Stimulated activated CD4-positive, alpha-beta T cell treated with anti-CD3 and anti-CD28 coated beads, Interleukin-12 subunit alpha, Interleukin-12 subunit beta, amount 100 ng/mL, for 4 hours (primary cell): Measurements from ENCODE around the gene PLAAT4.
"Not testable (repeated sequence)": the region's sequence is repeated elsewhere in the genome, so short reads cannot be mapped to it uniquely, and the experiment has no call there.

ENCODE experiments used
- DNase-seq: peaks from one replicate; pipeline ENCODE4 v3.0.0-alpha.2; 2020

The PLAAT4 gene

DNA sequence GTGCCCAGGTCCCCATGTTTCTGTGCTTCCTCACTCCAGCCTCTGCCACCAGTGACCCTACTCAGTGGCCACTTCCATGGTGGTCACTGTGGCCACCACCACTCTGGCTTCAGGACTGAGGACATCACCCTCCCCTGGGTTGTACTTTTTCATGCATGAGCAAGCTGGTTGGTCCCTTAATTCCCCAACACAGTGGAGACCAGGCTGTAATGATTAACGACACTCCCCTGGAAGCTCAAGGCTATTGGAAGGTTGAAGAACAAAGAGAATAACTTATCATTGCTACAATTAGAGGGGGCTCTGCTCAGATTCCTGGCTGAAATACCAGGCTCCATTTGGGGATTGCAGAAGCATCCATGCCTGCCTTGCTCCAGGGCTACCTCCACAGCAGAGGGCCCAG lies 10.5 kb downstream of the PLAAT4 start:
- no peak for DNase-seq

DNA sequence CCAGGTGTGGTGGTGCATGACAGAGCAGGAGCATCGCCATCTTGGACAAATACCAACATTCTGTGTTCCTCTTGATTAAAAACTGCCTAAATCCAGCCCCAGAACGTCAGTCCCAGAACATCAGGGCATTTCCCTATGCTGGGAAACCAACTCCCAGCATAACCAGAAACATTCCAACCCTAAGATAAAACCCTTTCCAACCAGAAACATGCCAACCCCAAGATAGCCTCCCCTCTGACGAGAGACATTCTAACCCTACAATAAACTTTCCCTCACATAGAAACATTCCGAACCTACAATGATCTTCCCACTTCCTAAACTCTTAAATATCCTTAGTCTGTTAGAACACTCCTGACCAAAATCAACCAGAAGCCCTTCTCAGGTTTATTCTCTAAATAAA lies 11.6 kb downstream of the PLAAT4 start:
- DNase-seq, result no peak

DNA sequence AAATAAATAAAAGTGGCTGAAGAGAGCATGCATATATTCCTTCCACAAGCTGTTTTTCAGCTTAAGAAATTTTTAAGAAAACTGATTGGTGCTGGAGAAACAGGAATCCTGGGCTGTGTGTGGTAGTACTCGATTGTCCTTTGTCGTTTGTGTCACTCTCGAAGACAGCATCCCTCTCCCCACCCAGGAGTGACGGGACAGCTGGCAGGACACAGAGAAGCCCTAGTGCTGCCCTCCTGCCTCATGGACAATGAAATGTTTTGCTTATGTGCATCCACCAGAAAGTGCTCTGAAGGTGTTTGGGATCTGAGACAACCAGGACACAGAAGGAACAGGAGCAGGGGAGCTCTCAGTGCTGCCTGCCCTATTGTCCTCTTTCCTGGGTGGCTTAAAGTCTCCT lies 12.8 kb downstream of the PLAAT4 start:
- DNase-seq, result no peak

DNA sequence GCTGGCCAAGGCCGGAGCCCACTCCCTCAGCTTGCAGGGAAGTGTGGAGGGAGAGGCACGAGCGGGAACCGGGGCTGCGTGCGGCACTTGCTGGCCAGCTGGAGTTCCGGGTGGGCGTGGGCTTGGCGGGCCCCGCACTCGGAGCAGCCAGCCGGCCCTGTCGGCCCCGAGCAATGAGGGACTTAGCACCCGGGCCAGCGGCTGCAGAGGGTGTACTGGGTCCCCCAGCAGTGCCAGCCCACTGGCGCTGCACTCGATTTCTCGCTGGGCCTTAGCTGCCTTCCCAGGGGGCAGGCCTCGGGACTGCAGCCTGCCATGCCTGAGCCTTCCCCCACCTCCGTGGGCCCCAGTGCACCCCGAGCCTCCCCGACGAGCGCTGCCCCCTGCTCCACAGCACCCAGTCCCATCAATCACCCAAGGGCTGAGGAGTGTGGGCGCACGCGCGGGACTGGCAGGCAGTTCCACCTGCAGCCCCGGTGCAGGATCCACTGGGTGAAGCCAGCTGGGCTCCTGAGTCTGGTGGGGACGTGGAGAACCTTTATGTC lies 13.6 kb downstream of the PLAAT4 start:
- not testable (repeated sequence) for DNase-seq

DNA sequence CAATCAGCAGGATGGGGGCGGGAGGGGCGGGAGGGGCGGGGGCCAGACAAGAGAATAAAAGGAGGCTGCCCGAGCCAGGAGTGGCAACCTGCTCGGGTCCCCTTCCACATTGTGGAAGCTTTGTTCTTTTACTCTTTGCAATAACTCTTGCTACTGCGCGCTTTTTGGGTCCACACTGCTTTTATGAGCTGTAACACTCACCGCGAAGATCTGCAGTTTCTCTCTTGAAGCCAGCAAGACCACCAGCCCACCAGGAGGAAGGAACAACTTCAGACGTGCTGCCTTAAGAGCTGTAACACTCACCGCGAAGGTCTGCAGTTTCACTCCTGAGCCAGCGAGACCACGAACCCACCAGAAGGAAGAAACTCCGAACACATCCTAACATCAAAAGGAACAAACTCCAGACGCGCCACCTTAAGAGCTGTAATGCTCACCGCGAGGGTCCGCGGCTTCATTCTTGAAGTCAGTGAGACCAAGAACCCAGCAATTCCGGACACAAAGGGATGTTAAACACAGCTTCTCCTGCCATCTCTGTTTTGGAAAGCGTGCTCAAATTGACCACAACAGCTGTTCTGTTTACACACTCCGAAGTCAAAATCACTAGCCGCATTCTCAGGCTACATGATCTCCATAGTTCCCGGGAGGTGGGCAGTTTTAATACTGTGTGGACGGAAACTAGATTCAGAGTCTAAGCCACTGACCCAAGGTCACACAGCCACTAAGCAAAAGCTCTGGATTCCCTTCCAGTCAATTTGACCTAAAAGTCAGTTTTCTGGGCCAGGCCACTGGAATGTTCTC lies 14.7 kb downstream of the PLAAT4 start:
- DNase-seq, result no peak

DNA sequence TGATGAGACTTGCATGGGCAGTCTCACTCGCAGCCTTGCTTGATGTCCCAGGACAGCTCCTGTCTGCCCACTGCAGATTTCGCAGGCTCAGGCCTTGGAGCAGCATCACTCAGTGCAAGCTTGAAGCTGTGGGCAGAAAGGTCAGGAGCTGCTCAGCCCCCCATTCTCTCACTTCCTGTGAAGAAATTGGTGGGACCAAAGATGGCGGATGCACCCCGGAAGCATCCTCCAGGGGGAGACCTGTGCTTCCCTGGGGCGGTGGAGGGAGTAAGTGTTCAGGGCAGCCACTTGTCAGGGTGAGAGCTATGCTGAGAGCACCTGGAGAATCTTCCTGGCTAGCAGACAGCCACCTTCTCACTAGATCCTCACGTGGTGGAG lies 15.3 kb downstream of the PLAAT4 start:
- DNase-seq, result no peak

DNA sequence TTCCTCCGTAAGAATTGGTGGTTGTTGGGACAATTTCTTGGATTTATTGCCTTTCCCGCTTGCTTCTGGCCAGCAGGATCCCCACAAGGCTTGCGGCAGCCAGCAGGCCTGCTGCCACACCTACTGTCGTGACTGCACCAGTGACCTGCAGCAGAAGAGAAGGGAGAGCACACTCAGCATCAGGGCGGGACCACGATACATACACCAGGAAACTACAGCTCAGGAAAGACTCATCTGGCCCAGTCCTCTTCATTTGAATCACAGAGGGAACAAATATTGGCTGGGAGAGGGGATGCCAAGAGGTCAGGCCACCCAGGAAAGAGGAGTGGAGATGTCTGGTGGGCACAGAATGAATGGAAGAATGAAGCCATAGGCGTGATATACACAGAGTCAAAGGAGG lies 16.3 kb downstream of the PLAAT4 start:
- no peak for DNase-seq

DNA sequence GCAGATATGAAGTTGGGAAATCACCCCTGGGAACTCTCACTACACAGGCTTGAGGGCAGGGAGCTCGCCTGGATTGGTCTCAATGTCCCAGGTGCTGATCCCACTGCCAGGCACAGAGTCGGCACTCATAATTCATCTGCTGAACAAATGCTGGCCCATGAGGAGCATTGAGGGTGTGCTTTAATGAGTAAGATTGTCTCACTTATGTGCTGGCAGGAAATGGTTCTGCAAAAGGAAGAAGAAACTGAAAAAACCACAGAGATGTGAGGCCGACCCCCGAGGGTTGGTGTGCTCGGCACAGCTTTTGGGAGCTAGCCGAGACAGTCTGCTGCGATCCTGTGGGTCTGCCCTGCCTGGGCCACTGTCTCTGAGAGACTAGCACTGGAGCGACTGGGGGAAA lies 17.2 kb downstream of the PLAAT4 start:
- DNase-seq, result no peak

DNA sequence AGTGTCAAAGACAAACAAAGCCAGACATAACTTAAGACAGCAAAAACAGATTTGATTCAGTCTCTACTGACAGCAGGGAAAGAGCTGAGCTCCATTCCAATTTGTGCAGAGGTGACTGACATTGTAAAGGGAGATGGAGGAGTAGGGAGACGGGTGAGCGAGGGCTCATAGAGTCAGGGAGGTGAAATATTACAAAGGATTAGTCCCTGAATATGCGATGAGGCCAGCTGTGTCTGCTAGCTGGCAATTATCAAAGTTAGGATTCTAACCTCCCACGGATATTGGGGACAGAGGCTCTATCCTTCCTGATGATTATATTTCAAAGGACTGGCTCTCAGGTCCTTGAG lies 18.2 kb downstream of the PLAAT4 start:
- no peak for DNase-seq

DNA sequence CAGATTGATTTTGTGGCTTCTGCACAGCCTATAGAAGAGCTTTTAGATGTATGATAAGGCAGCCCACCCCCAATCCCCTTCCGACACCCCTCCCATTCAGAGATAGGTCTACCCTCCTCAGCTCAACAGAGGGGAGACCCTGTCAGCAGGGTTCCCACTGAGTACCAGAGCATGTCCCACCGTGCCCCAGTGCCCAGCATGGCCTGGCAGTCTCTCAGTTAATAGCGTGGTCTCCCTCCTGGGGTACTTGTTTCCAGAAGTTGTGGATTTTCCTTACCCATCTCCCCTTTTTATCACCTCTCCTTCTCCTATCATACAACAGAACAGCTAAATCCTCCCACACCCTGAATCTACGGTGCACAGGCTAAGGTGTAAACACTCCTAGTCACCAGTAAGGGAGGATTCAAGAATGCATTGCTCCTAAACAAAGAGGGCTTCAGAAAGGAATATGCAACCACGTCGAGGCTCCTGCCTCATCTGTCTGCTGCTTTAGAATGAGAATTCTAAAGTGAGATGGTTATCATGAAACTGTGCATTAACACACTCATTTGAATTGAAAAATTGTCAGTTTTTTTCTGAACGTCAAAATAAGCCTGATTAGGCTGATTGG lies 19.9 kb downstream of the PLAAT4 start:
- DNase-seq, result no peak

DNA sequence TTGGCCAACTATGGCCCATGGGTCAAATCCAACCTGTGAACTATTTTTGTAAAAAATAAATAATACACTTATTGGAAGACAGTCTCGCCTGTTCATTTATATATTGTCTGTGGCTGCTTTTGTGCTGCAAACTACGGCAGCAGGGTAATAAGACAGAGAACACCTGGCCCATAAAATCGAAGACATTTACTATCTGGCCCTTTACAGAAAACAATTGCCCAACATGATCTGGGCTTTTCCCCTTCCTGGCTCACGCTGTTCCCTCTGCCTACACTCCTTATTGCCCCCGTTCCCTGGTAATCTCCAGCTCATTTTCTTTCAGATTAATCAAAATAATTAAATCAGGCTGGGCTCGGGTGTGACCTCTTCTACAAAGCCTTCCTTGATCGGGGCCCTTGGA lies 21.0 kb downstream of the PLAAT4 start:
- no peak for DNase-seq

DNA sequence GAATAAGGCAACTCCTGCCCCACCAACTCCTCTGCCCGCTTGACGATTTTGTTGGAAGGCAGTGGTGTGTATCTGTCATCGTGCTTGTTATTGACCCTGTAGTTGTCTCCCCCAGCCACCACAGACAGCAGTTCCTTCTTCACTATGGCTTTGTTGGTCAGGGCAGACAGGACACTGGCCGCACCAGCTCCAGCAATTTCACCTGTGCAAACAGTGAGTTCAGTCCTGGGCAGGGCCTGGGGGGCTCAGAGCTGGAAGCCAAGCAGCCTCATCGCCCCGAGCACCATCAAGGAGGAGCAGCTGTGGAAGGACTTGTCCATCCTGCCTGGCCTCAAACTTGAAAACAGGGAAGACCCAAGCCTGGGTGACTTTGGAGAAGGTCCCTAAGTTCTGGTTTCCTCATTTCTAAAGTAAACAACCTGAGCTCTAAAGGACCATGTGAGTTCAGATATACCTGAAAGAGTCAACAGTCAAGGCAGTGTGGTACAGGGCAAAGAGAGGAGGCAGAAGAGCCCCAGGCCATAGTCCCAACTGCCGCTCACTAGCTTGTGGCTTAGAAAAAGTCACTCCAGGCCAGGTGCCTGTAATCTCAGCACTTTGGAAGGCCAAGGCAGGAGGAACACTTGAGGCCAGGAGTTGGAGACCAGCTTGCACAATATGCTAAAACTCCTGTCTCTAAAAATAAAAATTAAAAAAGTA lies 22.0 kb downstream of the PLAAT4 start:
- no peak for DNase-seq

DNA sequence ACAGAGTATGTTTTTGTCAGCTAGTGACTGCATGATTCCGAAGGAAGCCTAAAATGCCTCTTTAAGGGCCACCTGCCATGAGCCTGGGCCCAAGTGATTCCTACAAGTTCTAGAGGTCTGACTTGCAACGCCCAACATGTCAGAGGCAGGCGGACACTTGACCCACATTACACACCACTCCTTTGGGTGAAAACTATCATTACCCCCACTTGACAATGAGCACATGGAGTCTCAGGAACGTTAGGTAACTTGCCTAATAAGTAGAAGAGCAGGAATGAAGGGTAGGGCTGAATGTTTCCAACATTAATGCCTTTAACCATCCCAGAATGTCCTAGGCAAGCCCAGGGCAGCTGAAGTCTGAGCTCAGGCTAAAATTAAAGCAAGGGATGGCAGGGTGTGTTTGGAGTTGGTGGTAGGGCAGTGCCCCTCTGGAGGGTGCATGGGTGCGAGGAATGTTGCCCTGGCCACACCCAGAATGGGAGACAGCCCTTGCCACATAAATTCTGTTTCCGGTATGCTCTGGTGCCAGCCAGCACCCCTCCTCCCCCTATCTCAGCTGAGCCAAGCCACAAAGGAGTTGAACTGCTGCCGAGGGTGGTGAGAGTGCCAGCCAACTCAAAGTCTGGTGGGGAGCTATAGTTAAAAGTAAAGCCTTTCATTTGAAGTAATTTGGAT lies 24.0 kb downstream of the PLAAT4 start:
- DNase-seq, result no peak

DNA sequence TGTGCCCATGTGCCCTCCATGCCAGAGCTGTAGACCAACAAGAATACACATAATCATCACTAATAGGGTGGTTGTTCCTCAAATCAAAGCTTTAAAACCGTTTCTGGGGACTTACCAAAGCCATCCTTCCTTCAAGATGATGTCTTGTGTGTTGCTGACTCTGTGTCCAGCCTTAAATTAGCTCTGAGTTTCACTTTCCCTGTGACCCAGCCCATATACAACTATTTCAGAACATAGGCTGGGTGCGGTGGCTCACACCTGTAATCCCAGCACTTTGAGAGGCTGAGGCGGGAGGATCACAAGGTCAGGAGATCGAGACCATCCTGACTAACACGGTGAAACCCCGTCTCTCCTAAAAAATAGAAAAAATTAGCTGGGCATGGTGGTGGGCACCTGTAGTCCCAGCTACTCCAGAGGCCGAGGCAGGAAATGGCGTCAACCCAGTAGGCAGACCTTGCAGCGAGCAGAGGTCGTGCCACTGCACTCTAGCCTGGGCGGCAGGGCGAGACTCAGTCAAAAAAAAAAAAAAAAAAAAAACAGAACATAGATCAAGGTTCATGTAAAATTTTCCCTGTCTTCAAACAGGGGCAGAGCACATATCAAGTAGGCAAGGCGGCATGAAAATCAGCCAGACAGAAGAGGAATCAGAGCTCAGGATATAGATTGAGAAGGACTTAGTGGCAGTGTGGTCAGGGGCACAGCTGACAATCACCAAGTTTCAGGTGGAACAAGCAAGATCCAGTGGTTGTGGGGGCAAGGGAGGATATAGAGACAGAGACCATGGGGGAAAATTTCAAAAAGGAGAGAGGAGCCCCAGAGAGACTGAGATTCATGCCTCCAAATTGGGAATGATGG lies 26.8 kb downstream of the PLAAT4 start, which contains the start of gene PLAAT2:
TSS of gene PLAAT2 (minus strand) at position 179 of the 855 bp plus-strand sequence. CDS start at position 124, 55 bp downstream.
- DNase-seq, result no peak

DNA sequence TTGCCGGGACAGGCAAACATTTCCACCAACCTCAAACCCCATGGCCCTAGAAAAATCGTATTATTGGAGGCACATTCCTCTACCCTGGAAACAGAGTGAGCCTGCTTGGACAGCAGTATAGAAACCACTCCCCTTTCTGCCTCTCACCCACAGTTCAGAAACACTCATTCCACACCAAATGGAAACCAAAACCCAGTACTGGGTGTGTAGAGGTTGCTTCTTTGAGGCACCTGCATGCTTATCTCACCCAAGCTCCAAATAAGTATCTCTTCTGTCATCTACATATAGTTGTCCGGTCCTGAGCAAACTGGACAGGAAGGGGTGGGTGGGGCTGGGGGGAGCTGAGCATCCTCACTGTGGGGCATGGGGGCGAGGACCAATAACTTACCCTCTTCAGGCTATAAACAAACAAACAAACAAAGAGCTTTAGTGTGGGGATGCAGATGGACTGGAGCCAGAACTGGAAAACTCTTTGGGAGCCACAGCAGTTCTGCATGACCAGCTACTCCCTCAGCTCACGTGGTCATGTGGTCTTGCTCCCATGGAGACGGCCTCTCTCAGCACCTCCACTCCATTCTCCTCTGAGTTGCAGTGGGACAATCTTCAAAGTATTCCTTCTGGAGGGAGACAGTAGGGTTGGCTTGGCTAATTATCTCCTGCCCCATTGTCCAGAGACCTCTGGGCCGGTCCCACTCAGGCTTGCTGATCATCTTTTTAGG lies 27.6 kb downstream of the PLAAT4 start:
- no peak for DNase-seq

DNA sequence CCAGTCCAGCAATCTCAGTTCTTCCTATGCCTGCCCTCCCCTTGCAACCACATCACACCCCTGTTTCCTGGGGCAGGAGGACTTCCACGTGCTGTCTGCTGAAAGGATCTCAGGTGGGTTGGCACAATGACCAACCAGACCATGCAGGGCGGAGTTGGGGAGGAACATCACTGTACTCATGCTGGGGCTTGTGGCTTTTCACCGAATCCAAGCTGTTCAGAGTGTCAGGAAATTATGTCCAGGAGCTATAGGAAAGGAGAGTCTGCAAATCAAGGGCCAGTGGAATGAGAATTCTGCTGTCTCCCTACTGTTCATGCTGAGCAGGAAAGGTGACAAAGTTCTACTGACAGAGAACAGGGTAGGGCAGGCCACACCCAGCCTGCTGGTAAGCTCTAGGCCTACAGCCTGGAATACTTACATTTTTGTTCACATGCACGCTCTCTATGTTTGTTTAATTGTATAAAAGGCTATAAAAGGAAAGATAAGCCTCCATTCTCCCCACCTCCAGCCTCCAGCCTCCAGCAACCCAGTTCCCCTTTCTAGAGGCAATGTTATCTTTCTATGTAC lies 28.3 kb downstream of the PLAAT4 start:
- no peak for DNase-seq

DNA sequence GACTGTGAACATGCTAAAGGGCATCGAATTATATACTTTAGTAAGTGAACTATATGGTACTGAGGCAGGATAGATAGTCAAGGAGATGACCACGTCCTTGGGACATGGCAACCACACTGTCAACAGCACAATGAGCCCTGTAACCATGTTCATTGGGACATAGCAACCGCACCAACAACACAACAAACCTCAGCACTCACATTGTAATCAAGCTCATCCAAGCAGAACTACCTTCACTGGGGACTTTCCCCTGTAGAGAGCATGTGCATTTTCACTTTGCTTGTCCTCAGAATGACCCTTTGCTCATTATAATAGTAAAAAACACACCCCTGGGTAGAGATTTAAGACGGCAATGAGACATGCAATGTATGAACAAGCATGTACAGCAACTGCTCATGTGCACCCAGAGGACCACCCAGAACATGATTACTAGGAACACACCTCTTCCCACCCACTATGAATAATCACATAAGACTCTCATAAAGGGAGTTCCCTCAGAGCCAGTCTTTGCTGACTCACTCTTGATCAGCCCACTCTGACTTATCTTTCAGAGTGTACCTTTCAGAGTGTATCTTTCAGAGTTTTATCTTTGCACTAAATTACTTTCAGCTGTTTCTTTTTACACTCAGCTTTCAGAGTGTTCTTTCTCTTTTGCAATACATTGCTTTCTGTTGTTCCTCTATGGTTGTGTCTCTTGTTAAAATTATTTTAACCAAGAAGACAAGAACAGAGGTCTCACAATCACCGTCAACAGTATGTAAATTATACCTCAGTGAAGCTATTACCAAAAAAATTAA lies 30.6 kb downstream of the PLAAT4 start:
- DNase-seq, result peak; percentile 19

DNA sequence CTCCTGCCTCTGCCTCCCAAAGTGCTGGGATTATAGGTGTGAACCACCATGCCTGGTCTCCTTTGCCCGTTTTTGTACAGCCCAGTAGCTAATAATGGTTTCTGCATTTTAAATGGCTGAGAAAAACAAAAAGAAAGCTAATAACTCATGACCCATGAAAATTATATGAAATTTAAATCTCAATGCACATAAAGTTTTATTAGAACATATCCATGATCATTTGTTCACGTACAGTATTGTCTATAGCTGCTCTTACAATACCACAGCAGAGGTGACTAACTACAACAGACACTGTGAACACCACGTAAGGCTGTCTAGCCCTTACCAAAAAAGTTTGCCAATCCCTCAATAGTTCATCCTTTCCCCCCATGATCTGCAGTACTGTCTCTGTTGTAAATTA lies 33.0 kb downstream of the PLAAT4 start:
- no peak for DNase-seq

DNA sequence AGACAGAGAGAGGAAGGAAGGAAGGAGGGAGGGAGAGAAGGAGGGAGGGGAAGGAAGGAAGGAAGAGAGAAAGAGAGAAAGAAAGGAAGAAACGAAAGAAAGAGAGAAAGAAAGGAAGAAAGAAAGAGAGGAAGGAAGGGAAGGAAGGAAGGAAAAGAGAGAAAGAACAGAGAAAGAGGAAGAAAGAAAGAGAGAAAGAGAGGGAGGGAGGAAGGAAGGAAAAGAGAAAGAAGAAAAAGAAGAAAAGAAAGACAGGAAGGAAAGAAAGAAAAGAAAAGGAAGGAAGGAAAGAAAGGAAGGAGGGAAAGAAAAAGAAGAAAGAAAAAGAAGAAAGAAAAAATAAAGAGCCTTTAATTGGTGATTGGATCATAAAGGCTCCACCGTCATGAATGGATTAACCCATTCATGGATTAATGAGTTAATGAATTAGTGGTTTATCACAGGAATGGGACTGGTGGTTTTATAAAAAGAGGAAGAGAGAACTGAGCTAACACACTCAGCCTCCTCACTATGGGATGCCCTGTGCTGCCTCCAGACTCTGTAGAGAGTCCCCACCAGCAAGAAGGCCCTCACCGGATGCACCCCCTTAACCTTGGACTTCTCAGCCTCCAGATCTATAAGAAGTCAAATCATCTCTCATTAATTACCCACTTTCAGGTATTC lies 35.5 kb downstream of the PLAAT4 start:
- DNase-seq, result no peak
